Ureter (tissue), 1 donor: ENCODE measurements around the gene ARMC8. TPM values are rescaled to one million over a fixed set of nuclear protein-coding genes. Genes with fewer than 3 reads are reported as not detected.

Source experiments
- total RNA-seq: library from RNA; stranded (reverse); gene quantifications from one replicate; pipeline ENCODE4 v1.2.4, GENCODE V29; 2023
- donor health status: DM: yes; HTN: yes; CAD: no.

ARMC8 gene
- total RNA-seq, 1 donor from 2014 or later, result 83.2 TPM

Other genes with a start within 250 kb of the ARMC8 start
- gene CLDN18, start 177.1 kb upstream of the ARMC8 start, total RNA-seq, result not detected
- gene DZIP1L, start 71.7 kb upstream of the ARMC8 start, total RNA-seq, result 32.7 TPM
- not detected for gene A4GNT, start 54.9 kb upstream of the ARMC8 start, total RNA-seq
- 17.3 TPM for gene DBR1, start 12.4 kb upstream of the ARMC8 start, total RNA-seq
- gene NME9, start 142.6 kb downstream of the ARMC8 start, total RNA-seq, result 0.49 TPM
- gene MRAS, start 161.3 kb downstream of the ARMC8 start, total RNA-seq, result 26.2 TPM
- 0.94 TPM for gene ESYT3, start 247.3 kb downstream of the ARMC8 start, total RNA-seq